K562 (cell line): Measurements from ENCODE around the gene MAU2. TPM values are rescaled to one million over a fixed set of nuclear protein-coding genes. Genes with fewer than 3 reads are reported as not detected.
A peak's percentile ranks its signal among the peaks of the same experiment; 100 is the strongest.

Experiments used
- HNRNPL ChIP-seq: fragments of 200-400 bp; formaldehyde crosslinking; IDR thresholded peaks from 2 replicates; pipeline ENCODE4 v1.6.1; 2017; ENCODE audit warnings: low read depth, mild to moderate bottlenecking, low read length
- JUN ChIP-seq, 2 experiments: sonication (generic) in 1 of 2; formaldehyde crosslinking in 1 of 2; IDR thresholded peaks; 2 replicates each; pipeline versions ENCODE4 v1.6.1 to v1.8.0; 2012 to 2022; ENCODE audit warnings: borderline replicate concordance in 2 of 2, mild to moderate bottlenecking in 2 of 2, improper control_type of control experiment in 1 of 2, low read depth in 1 of 2, low read length in 1 of 2, missing genetic modification reagents in 1 of 2
- MYBL2 ChIP-seq, 2 experiments: fragments of 450-650 bp in 1 of 2; sonication (generic) in 1 of 2; formaldehyde crosslinking in 1 of 2; IDR thresholded peaks; 2 replicates each; pipeline versions ENCODE4 v1.6.1 to v1.8.1; 2017 to 2022; ENCODE audit warnings: borderline replicate concordance in 1 of 2, inconsistent platforms in 1 of 2, low read depth in 1 of 2, mild to moderate bottlenecking in 1 of 2, missing genetic modification reagents in 1 of 2, moderate library complexity in 1 of 2
- NCOA4 ChIP-seq: fragments of 450-650 bp; IDR thresholded peaks from 2 replicates; pipeline ENCODE4 v1.6.1; 2018; ENCODE audit warnings: mild to moderate bottlenecking; ENCODE audit not compliant: partially characterized antibody
- NFYB ChIP-seq: IDR thresholded peaks from 2 replicates; pipeline ENCODE4 v1.6.1; 2011; ENCODE audit warnings: mild to moderate bottlenecking, moderate library complexity; ENCODE audit not compliant: insufficient read length; ENCODE audit errors: extremely low read depth
- PTTG1 ChIP-seq: fragments of 450-650 bp; IDR thresholded peaks from 2 replicates; pipeline ENCODE4 v1.6.1; 2016; ENCODE audit warnings: low read depth, mild to moderate bottlenecking, missing genetic modification characterization, missing compliant biosample characterization
- SRSF7 ChIP-seq: fragments of 200-400 bp; formaldehyde crosslinking; optimal IDR thresholded peaks from 2 replicates; pipeline ENCODE3; 2017; ENCODE audit warnings: mild to moderate bottlenecking, low read depth, low read length
- THAP7 ChIP-seq: fragments of 250-450 bp; sonication (Bioruptor Pico); IDR thresholded peaks from 2 replicates; pipeline ENCODE4 v1.5.0; 2021
- USF1 ChIP-seq: sonication (generic); formaldehyde crosslinking; IDR thresholded peaks from 2 replicates; pipeline ENCODE4 v1.9.0; 2022; ENCODE audit warnings: mild to moderate bottlenecking, missing genetic modification reagents
- ZBED1 ChIP-seq: IDR thresholded peaks from 2 replicates; pipeline ENCODE4 v1.6.1; 2014
- ZNF398 ChIP-seq: fragments of 250-450 bp; sonication (Bioruptor Pico); IDR thresholded peaks from 2 replicates; pipeline ENCODE4 v1.8.0; 2021; ENCODE audit warnings: moderate library complexity, mild to moderate bottlenecking, inconsistent platforms
- ZNF407 ChIP-seq: fragments of 450-650 bp; IDR thresholded peaks from 2 replicates; pipeline ENCODE4 v1.6.1; 2016; ENCODE audit warnings: low read depth
- ZNF639 ChIP-seq, 2 experiments: fragments of 200-800 bp in 1 of 2; sonication (Bioruptor generic) in 1 of 2; sonication (generic) in 1 of 2; formaldehyde crosslinking in 1 of 2; IDR thresholded peaks in 1 of 2; conservative IDR thresholded peaks in 1 of 2; 2 replicates each; pipeline versions ENCODE4 v1.5.0 to v1.6.1; 2016 to 2020; ENCODE audit warnings: missing compliant biosample characterization in 1 of 2, missing genetic modification characterization in 1 of 2, missing genetic modification reagents in 1 of 2
- polyA plus RNA-seq, 8 experiments: library from polyadenylated mRNA; depleted of rRNA in 4 of 8; stranded (reverse) in 5 of 8; unstranded in 3 of 8; fragments of >200 nt; fragmentation: Nextera tagmentation in 2 of 8; fragmentation: Illumina TruSeq in 1 of 8; extraction: Ambion mirVana in 2 of 8; extraction: Trizol in 1 of 8; gene quantifications; 2 replicates each; pipeline versions ENCODE4 v1.2.1 to v1.2.3, GENCODE V29; 2011 to 2014; ENCODE audit warnings: inconsistent platforms in 1 of 8, missing spikeins in 1 of 8
- total RNA-seq, 7 experiments: library from RNA; depleted of rRNA in 6 of 7; stranded (reverse); fragments of >200 nt in 6 of 7; fragmentation: Illumina TruSeq in 2 of 7; extraction: Trizol in 2 of 7; gene quantifications; 2 replicates each; pipeline versions ENCODE4 v1.2.1 to v1.2.3, GENCODE V29; 2011 to 2021; ENCODE audit warnings: low replicate concordance in 1 of 7

Gene MAU2
- total and polyA plus RNA-seq, 9 of the 15 experiments (the other 6 are each of a cell fraction or from before 2014, with no cell fraction given), result 1.2 to 48.1 (median 19.4) TPM

GRCh38 chr19:19321141-19321577 lies 530 bp downstream of the MAU2 start (continued):
- TF ChIP-seq MYBL2 (IDR thresholded peaks at IDR 0.05; ENCODE audit: low read depth), result no peak
- no peak for TF ChIP-seq MYBL2 (CRISPR knock-in tag; IDR thresholded peaks at IDR 0.05; ENCODE audit: borderline replicate concordance)
- no peak for TF ChIP-seq ZNF639 (CRISPR knock-in tag; conservative IDR thresholded peaks at IDR 0.05 in 1 of 2, IDR thresholded peaks at IDR 0.05 in 1 of 2)
- TF ChIP-seq NCOA4, result no peak
- TF ChIP-seq ZNF407, result no peak
- TF ChIP-seq JUN (IDR thresholded peaks at IDR 0.05; ENCODE audit: borderline replicate concordance, low read depth, low read length), result no peak
- TF ChIP-seq JUN (CRISPR knock-in tag; IDR thresholded peaks at IDR 0.05; ENCODE audit: borderline replicate concordance), result peak; percentile 21; the same call in 1 of the 2 replicates
- TF ChIP-seq NFYB, result no peak
- no peak for TF ChIP-seq ZNF398
- TF ChIP-seq SRSF7, result no peak
- 0 out of 2 replicates have a peak, but pooled peaks have one; percentile 10 for TF ChIP-seq THAP7 (CRISPR knock-in tag)
- TF ChIP-seq USF1 (CRISPR knock-in tag), result 0 out of 2 replicates have a peak, but pooled peaks have one; percentile 15
- no peak for TF ChIP-seq PTTG1 (tag)
- 0 out of 2 replicates have a peak, but pooled peaks have one; percentile 8 for TF ChIP-seq ZBED1
- no peak for TF ChIP-seq HNRNPL
